Nephron progenitor cell (in vitro differentiated cells): ENCODE data around the gene NLGN1.

ENCODE experiments used
- DNase-seq: peaks from one replicate; pipeline ENCODE4 v3.0.0; 2021
- H3K27ac Mint-ChIP-seq: 2 replicates; pipeline ENCODE4 v1.8.0; 2021; ENCODE audit warnings: mild to moderate bottlenecking, moderate library complexity, mixed read lengths
- H3K27me3 Mint-ChIP-seq: 2 replicates; pipeline ENCODE4 v1.8.0; 2021; ENCODE audit warnings: mild to moderate bottlenecking, low read depth, mixed read lengths; ENCODE audit not compliant: poor library complexity
- H3K36me3 Mint-ChIP-seq: 2 replicates; pipeline ENCODE4 v1.8.0; 2021; ENCODE audit warnings: low read depth, mixed read lengths
- H3K4me1 Mint-ChIP-seq: 2 replicates; pipeline ENCODE4 v1.8.0; 2021; ENCODE audit warnings: mixed read lengths
- H3K4me3 Mint-ChIP-seq: 2 replicates; pipeline ENCODE4 v1.8.0; 2021; ENCODE audit warnings: mild to moderate bottlenecking, moderate library complexity, mixed read lengths
- H3K9me3 Mint-ChIP-seq: 2 replicates; pipeline ENCODE4 v1.8.0; 2021; ENCODE audit warnings: mild to moderate bottlenecking, moderate library complexity, mixed read lengths
- CTCF ChIP-seq: fragments of 200-600 bp; sonication (generic); IDR thresholded peaks from 2 replicates; pipeline ENCODE4 v1.5.0; 2021; ENCODE audit warnings: antibody characterized with exemption

Gene NLGN1

DNA sequence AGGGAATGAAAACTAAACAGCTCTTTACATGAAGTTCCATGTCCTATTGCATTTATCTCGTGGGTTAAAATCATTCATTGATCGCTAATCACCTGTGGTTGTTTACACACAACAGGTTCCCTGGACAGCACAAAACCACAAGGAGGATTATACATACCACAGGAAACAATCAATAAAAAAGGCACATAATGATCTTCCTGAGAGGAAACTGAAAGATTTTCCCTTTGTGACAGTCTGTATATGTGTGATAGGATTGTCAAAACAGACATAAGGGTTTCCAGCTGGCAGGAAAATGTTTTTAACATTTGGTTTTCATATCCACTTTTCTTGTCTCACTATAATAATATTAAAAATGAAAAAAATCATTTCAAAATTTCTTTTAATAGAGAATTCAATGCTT lies 541.8 kb downstream of the NLGN1 start:
- no peak overlapping the region for H3K27ac Mint-ChIP-seq
- no peak for TF ChIP-seq CTCF
- H3K4me1 Mint-ChIP-seq, result peaks cover 28% of the 10 kb centered on the region

GRCh38 chr3:173943264-173943663 lies 545.7 kb downstream of the NLGN1 start:
- no peak for TF ChIP-seq CTCF
- H3K36me3 Mint-ChIP-seq, result no peaks in the 10 kb centered on the region
- peaks cover 26% of the 10 kb centered on the region for H3K4me1 Mint-ChIP-seq
- H3K4me3 Mint-ChIP-seq, result no peak overlapping the region
- no peak overlapping the region for H3K27ac Mint-ChIP-seq
- H3K27me3 Mint-ChIP-seq, result no peaks in the 10 kb centered on the region
- no peak for DNase-seq
- H3K9me3 Mint-ChIP-seq, result no peaks in the 10 kb centered on the region

More for the DNA sequence above, 541.8 kb downstream of the NLGN1 start:
- no peak for DNase-seq
- Mint-ChIP-seq H3K36me3 (no peaks in the 10 kb centered on the region), H3K9me3 (no peaks in the 10 kb centered on the region), H3K27me3 (no peaks in the 10 kb centered on the region), H3K4me3 (no peak overlapping the region)

DNA sequence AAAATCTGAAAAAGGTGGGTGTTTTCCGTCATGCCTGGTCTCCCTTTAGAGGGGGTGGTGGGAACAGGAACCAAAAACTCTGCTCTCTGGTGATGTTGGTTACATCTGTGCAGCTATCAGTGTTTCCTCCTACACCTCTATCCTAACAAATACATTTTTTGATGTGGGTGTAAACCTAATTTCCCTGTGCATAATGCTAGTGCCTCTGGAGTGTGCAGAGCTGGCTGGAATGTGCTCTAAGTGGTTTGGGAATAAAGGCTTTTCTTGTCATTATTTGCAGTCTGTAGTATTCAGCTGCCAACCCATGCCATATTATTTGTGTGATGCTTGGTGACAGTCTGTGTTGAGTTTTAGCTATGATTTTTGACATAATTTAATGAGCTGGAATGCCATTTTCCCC lies 547.6 kb downstream of the NLGN1 start:
- Mint-ChIP-seq H3K4me3 (no peak overlapping the region), H3K27ac (no peak overlapping the region), H3K27me3 (no peaks in the 10 kb centered on the region), H3K9me3 (no peaks in the 10 kb centered on the region), H3K4me1 (peaks cover 14% of the 10 kb centered on the region), H3K36me3 (no peaks in the 10 kb centered on the region)
- DNase-seq, result no peak
- TF ChIP-seq CTCF, result no peak

- H3K27me3 Mint-ChIP-seq, result no peaks in the 10 kb centered on the region
Observed at GRCh38 chr3:173945806-173946205, 548.3 kb downstream of the NLGN1 start.

GRCh38 chr3:173954647-173955046 lies 557.1 kb downstream of the NLGN1 start:
- H3K36me3 Mint-ChIP-seq, result no peaks in the 10 kb centered on the region
- H3K4me1 Mint-ChIP-seq, result no peaks in the 10 kb centered on the region
- H3K4me3 Mint-ChIP-seq, result no peak overlapping the region
- no peak for DNase-seq
- H3K9me3 Mint-ChIP-seq, result peaks cover 10% of the 10 kb centered on the region
- no peak overlapping the region for H3K27ac Mint-ChIP-seq
- H3K27me3 Mint-ChIP-seq, result no peaks in the 10 kb centered on the region
- TF ChIP-seq CTCF, result no peak

More at GRCh38 chr3:173945806-173946205, 548.3 kb downstream of the NLGN1 start:
- H3K4me1 Mint-ChIP-seq, result peaks cover 14% of the 10 kb centered on the region
- peak overlapping the region; percentile 17 for H3K27ac Mint-ChIP-seq
- H3K4me3 Mint-ChIP-seq, result no peak overlapping the region
- DNase-seq, result no peak
- H3K9me3 Mint-ChIP-seq, result no peaks in the 10 kb centered on the region
- H3K36me3 Mint-ChIP-seq, result no peaks in the 10 kb centered on the region
- TF ChIP-seq CTCF, result no peak

DNA sequence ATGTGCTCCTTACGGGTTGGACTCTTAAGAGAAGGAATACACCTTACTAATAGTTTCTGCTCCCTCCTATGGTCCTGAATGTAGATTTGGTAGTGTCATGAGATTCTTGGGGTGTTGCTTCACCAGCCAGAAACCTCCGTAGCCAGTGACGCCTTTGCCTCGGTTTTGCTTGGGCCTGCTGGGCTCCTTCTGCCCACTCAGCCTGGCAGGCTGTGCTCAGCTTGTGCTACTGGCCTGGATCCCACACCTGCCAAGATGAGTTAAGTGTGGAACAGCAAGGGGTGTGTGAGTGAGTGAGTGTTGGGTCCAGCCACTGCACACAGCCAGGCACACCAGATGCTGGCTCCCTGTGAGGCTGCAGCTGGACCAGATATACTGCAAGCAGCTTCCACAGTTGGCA lies 560.1 kb downstream of the NLGN1 start:
- H3K9me3 Mint-ChIP-seq, result peaks cover 10% of the 10 kb centered on the region
- no peaks in the 10 kb centered on the region for H3K4me1 Mint-ChIP-seq
- H3K4me3 Mint-ChIP-seq, result no peak overlapping the region
- no peaks in the 10 kb centered on the region for H3K36me3 Mint-ChIP-seq
- no peaks in the 10 kb centered on the region for H3K27me3 Mint-ChIP-seq
- H3K27ac Mint-ChIP-seq, result no peak overlapping the region
- TF ChIP-seq CTCF, result no peak
- DNase-seq, result no peak
